Measurements from ENCODE around the gene SLCO2B1. TPM values are rescaled to one million over a fixed set of nuclear protein-coding genes. Genes with fewer than 3 reads are reported as not detected.

Gene SLCO2B1
- total and polyA plus RNA-seq, 2 of the 8 experiments (the other 6 are each of a cell fraction or from before 2014, with no cell fraction given): 0.03 TPM; not detected in 1

DNA sequence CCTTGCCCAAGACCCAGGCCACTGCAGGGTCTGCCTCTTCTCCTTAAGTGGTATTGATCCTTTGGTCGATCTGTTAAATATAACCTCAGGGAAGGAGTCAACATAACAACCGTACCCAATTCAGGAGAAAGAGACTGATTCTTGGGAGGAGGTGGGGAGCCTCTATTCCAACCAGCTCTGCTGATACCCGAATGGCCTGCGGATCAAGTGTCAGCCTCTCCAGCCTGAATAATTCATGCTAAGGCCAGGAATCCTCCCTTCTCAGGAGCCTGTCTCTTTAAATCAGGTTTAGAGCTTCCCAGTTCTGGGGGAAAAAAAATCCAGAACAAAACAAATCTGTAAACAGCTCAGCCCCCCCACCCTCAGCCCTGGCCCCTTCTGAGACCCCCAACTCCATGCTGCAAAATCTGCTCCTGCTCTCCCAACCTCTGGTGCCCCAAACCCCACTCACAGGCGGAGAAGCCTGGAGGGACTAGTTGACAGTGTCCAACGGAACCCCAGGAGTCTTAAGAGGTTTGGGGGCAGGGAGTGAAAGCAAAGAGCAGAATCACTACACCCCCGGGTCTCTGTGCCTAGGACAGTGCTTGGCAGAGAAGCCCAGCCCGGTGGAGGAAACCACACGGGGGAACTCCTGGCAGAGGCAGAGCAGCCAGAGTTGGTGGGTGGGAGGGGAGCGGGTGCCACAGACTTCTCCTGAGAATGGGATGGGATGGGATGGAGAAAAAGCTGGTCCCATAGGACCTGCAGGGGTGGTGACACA lies 88.8 kb downstream of the SLCO2B1 start:
- no peak overlapping the region for H4K8ac ChIP-seq (ENCODE audit: extremely low read depth, insufficient read depth, low read length)
- peak overlapping the region; percentile 27 to 63 (median 41); a peak in 7 of 8 replicates for H3K4me3 ChIP-seq (ENCODE audit: extremely low read depth in 1 of 4, insufficient read depth in 2 of 4, low read depth in 3 of 4, low read length in 4 of 4)
- no peak overlapping the region for H3K23ac ChIP-seq (ENCODE audit: insufficient read length)
- H3K79me2 ChIP-seq (ENCODE audit: control insufficient read depth in 1 of 2, insufficient read depth in 2 of 2, low read length in 2 of 2): no peaks in the 10 kb centered on the region
- no peak overlapping the region for H2AK5ac ChIP-seq (ENCODE audit: low read depth, low read length)
- no peak overlapping the region for H4K5ac ChIP-seq (ENCODE audit: insufficient read length, low read depth, low read length)
- H3K4me2 ChIP-seq (ENCODE audit: insufficient read depth in 1 of 2, low read depth in 2 of 2, low read length in 2 of 2): peak overlapping the region; percentile 79 to 83
- H3K14ac ChIP-seq (ENCODE audit: insufficient read length): no peak overlapping the region
- H4K20me1 ChIP-seq (replicated peaks in 1 of 2; ENCODE audit: control insufficient read depth in 1 of 2, insufficient read depth in 2 of 2, low read length in 2 of 2): peaks cover 0 to 3% of the 10 kb centered on the region in 2 experiments
- no peaks in the 10 kb centered on the region for H3K9me3 ChIP-seq (ENCODE audit: insufficient read depth in 2 of 2, low read depth in 1 of 2, low read length in 1 of 2)
- FAIRE-seq: peak; percentile 84
- H3K9ac ChIP-seq (replicated peaks in 1 of 4; ENCODE audit: extremely low read depth in 1 of 4, low read depth in 3 of 4, low read length in 3 of 4): no peak overlapping the region
- H3K27me3 ChIP-seq (replicated peaks in 1 of 4; ENCODE audit: control insufficient read depth in 3 of 4, extremely low read depth in 1 of 4, insufficient read depth in 3 of 4, low read length in 3 of 4): peaks cover 24 to 50% (median 40%) of the 10 kb centered on the region in 4 experiments
- H3K27ac ChIP-seq (ENCODE audit: low read depth, low read length): no peak overlapping the region
- H2BK12ac ChIP-seq (ENCODE audit: low read depth, low read length): no peak overlapping the region
- DNase-seq (ENCODE audit: low read depth in 1 of 2, low spot score in 2 of 2): no peak
- no peak overlapping the region for H2BK20ac ChIP-seq (ENCODE audit: low read length)
- peak overlapping the region; percentile 20; the same call in 1 of the 2 replicates for H3K18ac ChIP-seq (ENCODE audit: extremely low read depth, low read length)
- WGBS, 2 experiments (ENCODE audit: extremely low coverage in 1 of 2, insufficient coverage in 1 of 2, insufficient read length in 1 of 2, insufficient replicate concordance in 2 of 2, low coverage in 1 of 2, low lambda C conversion rate in 2 of 2, missing lambda C conversion rate in 1 of 2): 54% methylated on average over 10 of the region's 10 CpGs; no CpG with 5 or more reads in 1 of the 2 experiments
- peaks cover 12% of the 10 kb centered on the region; the same call in 1 of the 2 replicates for H3K23me2 ChIP-seq (ENCODE audit: low read depth, low read length)
- H3K36me3 ChIP-seq (ENCODE audit: control insufficient read depth in 2 of 4, insufficient read depth in 4 of 4, low read length in 3 of 4): no peaks in the 10 kb centered on the region
- no peak for TF ChIP-seq RNF2 (IDR thresholded peaks at IDR 0.05; ENCODE audit: borderline replicate concordance, low read depth, low read length, missing control alignments, poor library complexity, severe bottlenecking)
- no peak for TF ChIP-seq SP1 (IDR thresholded peaks at IDR 0.05; ENCODE audit: low read depth, low read length)
- no peak for TF ChIP-seq POLR2A (IDR thresholded peaks at IDR 0.05; ENCODE audit: control extremely low read depth in 1 of 2, low read depth in 2 of 2, low read length in 2 of 2)
- H4K91ac ChIP-seq (replicated peaks; ENCODE audit: insufficient read length, low read length): no peak overlapping the region
- no peak overlapping the region for H2BK5ac ChIP-seq (ENCODE audit: low read depth, low read length)
- POLR2A ChIA-PET (ENCODE audit: partially characterized antibody): interaction anchor here (0.6 to 2.4 kb wide), 2 partner anchors 16 to 35 kb away, joined by 3 to 10 read pairs; no protein-coding TSS in a partner anchor
- CTCF ChIA-PET (ENCODE audit: partially characterized antibody): interaction anchor here (0.7 to 45.7 kb wide), 11 partner anchors 3 to 310 kb away, joined by 3 to 952 read pairs (median 6); partner anchors contain the start of genes SLCO2B1 and TPBGL
- H3K79me1 ChIP-seq (ENCODE audit: low read depth, low read length): no peaks in the 10 kb centered on the region
- no peak overlapping the region; the same call in 1 of the 2 replicates for H2BK15ac ChIP-seq (ENCODE audit: low read length)
- no peak overlapping the region for H3K4ac ChIP-seq (replicated peaks; ENCODE audit: insufficient read length, low read depth, low read length)
- no peak overlapping the region for H2BK120ac ChIP-seq (replicated peaks; ENCODE audit: low read depth, low read length)
- no peak overlapping the region for H2AFZ ChIP-seq (ENCODE audit: low read length)
- no peak overlapping the region for H3K56ac ChIP-seq (replicated peaks; ENCODE audit: insufficient read length, low read depth, low read length)
- H3K4me1 ChIP-seq (replicated peaks in 1 of 4; ENCODE audit: control insufficient read depth in 3 of 4, insufficient read depth in 4 of 4, low read length in 3 of 4): peaks cover 5 to 22% (median 13%) of the 10 kb centered on the region in 4 experiments

All from H1 (cell line).